Measurements from ENCODE around the gene RCOR3. TPM values are rescaled to one million over a fixed set of nuclear protein-coding genes. Genes with fewer than 3 reads are reported as not detected.

Gene RCOR3
- total RNA-seq, 1 donor from 2014 or later, result 22.2 TPM

Other genes starting within 250 kb of the RCOR3 start
- 0.08 TPM for gene KCNH1, start 125.2 kb upstream of the RCOR3 start, total RNA-seq
- 0.98 TPM for gene TRAF5, start 67.5 kb downstream of the RCOR3 start, total RNA-seq
- not detected for gene RD3, start 232.8 kb downstream of the RCOR3 start, total RNA-seq

Data from left lobe of liver (tissue), 1 donor.